ENCODE results near the gene TMEM132A. TPM values are rescaled to one million over a fixed set of nuclear protein-coding genes. Genes with fewer than 3 reads are reported as not detected.
A peak's percentile ranks its signal among the peaks of the same experiment; 100 is the strongest.

Gene TMEM132A
- total RNA-seq, 2 experiments from 2014 or later = 1.9 to 2.0 TPM

GRCh38 chr11:60914633-60915247, 9.5 kb upstream of the TMEM132A start:
- POLR2A ChIA-PET = interaction anchor here (0.6 to 2.9 kb wide), 9 partner anchors 9 to 515 kb away, joined by 3 to 16 read pairs (median 5); partner anchors contain the start of genes CPSF7, PRPF19, SDHAF2 and TMEM132A
- Mint-ChIP-seq H3K4me1 (peaks cover 64% of the 10 kb centered on the region), H3K27ac (peak overlapping the region; percentile 77), H3K9me3 (ENCODE audit: low read depth) (no peaks in the 10 kb centered on the region), H3K27me3 (no peaks in the 10 kb centered on the region), H3K4me3 (peak overlapping the region; percentile 87), H3K36me3 (ENCODE audit: low read depth) (peaks cover 20% of the 10 kb centered on the region)
- CTCF ChIA-PET = interaction anchor here (0.6 to 1.8 kb wide), 11 partner anchors 9 to 471 kb away, joined by 3 to 9 read pairs (median 3); partner anchors contain the start of gene PRPF19
- DNase-seq = peak; percentile 66
- intact Hi-C loops (cut with DNase I, micrococcal nuclease) = loop anchor here (1.0 to 5.0 kb wide), 14 partner anchors 8 to 448 kb away; partner anchors contain the start of genes PRPF19 (in 2 of the 2), CCDC86 (in 1 of the 2), DDB1 (in 1 of the 2) and TKFC (in 1 of the 2)
- ATAC-seq = peak; percentile 15

- DNase-seq = peak; percentile 82
These were observed 8.9 kb upstream of the TMEM132A start for GRCh38 chr11:60915248-60915914.

GRCh38 chr11:60916669-60917206, 7.5 kb upstream of the TMEM132A start:
- ChIA-PET CTCF (interaction anchor here (0.8 to 1.4 kb wide), 2 partner anchors 49 to 834 kb away, joined by 3 read pairs; no protein-coding TSS in a partner anchor), POLR2A (interaction anchor here (0.7 to 0.9 kb wide), 2 partner anchors 10 to 252 kb away, joined by 3 to 4 read pairs; partner anchors contain the start of gene PRPF19)
- Mint-ChIP-seq H3K27me3 (no peaks in the 10 kb centered on the region), H3K9me3 (ENCODE audit: low read depth) (no peaks in the 10 kb centered on the region), H3K27ac (no peak overlapping the region), H3K4me1 (peaks cover 50% of the 10 kb centered on the region), H3K4me3 (no peak overlapping the region), H3K36me3 (ENCODE audit: low read depth) (peaks cover 39% of the 10 kb centered on the region)
- intact Hi-C loops (cut with DNase I, micrococcal nuclease) = loop anchor here in 1 of 2 experiments (5.0 kb wide), 1 partner anchor 146 kb away; no protein-coding TSS in a partner anchor
- no peak for DNase-seq
- no peak for ATAC-seq

More at GRCh38 chr11:60915248-60915914, 8.9 kb upstream of the TMEM132A start:
- H3K4me1 Mint-ChIP-seq = peaks cover 62% of the 10 kb centered on the region
- H3K27ac Mint-ChIP-seq = peak overlapping the region; percentile 77
- intact Hi-C loops (cut with DNase I, micrococcal nuclease) = loop anchor here (1.0 to 5.0 kb wide), 6 partner anchors 35 to 417 kb away; partner anchors contain the start of genes DDB1 (in 1 of the 2) and TKFC (in 1 of the 2)
- H3K36me3 Mint-ChIP-seq (ENCODE audit: low read depth) = peaks cover 25% of the 10 kb centered on the region
- CTCF ChIA-PET = interaction anchor here (0.6 to 1.8 kb wide), 13 partner anchors 9 to 252 kb away, joined by 3 to 9 read pairs (median 3); partner anchors contain the start of genes PRPF19 and TMEM132A
- peak overlapping the region; percentile 87 for H3K4me3 Mint-ChIP-seq
- H3K27me3 Mint-ChIP-seq = no peaks in the 10 kb centered on the region
- POLR2A ChIA-PET = interaction anchor here (0.6 to 2.9 kb wide), 7 partner anchors 9 to 224 kb away, joined by 3 to 16 read pairs (median 5); partner anchors contain the start of genes PRPF19 and TMEM132A
- no peaks in the 10 kb centered on the region for H3K9me3 Mint-ChIP-seq (ENCODE audit: low read depth)
- peak; percentile 47 for ATAC-seq

DNA sequence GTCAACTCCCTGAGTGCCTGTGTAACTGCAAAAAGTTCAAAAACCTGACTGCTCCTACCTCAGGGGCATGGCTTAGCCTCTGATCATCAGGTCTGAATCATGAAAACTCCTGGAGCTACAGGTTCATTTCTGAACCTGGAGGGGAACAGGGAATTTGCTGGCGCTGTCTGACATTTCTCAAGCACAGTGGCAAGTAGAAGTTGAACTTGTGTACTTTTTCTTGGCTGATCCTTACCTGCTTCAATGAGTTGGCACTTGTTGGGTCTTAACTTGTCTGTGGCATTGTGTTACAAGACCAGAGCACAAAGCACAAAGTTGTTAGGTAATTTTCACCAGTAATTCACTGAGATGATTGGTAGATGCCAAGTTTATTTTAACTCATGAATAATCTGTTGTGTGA, 7.0 kb upstream of the TMEM132A start:
- ChIA-PET POLR2A (interaction anchor here (0.7 kb wide), 2 partner anchors 11 kb away, joined by 4 to 5 read pairs; partner anchors contain the start of gene PRPF19), CTCF (interaction anchor here (0.8 kb wide), 1 partner anchor 834 kb away, joined by 3 read pairs; no protein-coding TSS in a partner anchor)
- intact Hi-C loops (cut with DNase I, micrococcal nuclease) = loop anchor here in 1 of 2 experiments (5.0 kb wide), 1 partner anchor 145 kb away; no protein-coding TSS in a partner anchor
- no peak overlapping the region for H3K27ac Mint-ChIP-seq
- peaks cover 43% of the 10 kb centered on the region for H3K36me3 Mint-ChIP-seq (ENCODE audit: low read depth)
- DNase-seq (no peak), ATAC-seq (no peak)
- H3K9me3 Mint-ChIP-seq (ENCODE audit: low read depth) = no peaks in the 10 kb centered on the region
- H3K27me3 Mint-ChIP-seq = no peaks in the 10 kb centered on the region
- H3K4me3 Mint-ChIP-seq = no peak overlapping the region
- H3K4me1 Mint-ChIP-seq = peaks cover 45% of the 10 kb centered on the region

DNA sequence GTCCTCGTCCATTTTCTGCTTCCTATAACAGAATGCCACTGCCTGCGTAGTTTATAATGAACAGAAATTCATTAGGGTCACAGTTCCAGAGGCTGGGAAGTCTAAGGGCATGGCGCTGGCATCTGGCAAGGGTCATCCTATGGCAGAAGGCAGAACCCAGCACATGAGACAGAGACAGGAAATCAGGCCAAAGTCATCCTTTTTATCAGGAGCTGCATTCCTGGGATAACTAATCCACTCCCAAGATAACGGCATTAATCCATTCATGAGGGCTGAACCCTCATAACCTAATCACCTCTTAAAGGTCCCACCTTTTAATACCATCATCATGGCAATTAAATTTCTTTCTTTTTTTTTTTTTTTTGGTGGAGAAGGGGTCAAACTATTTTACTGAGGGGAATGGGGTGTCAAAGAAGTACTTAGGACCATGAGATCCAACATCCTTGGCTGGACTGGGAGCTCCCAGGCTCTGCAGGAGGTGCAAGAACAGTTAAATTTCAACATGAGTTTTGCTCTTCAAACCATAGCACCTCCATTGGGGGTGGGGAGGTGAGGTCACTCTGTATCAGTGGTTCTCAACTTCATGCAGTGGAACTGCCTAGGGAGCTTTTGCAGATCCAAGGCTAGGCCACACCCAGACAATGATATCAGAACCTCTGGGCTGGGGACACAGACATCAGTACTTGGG, 5.9 kb upstream of the TMEM132A start:
- Mint-ChIP-seq H3K36me3 (ENCODE audit: low read depth) (peaks cover 53% of the 10 kb centered on the region), H3K27ac (no peak overlapping the region), H3K4me1 (peaks cover 34% of the 10 kb centered on the region), H3K9me3 (ENCODE audit: low read depth) (no peaks in the 10 kb centered on the region), H3K27me3 (no peaks in the 10 kb centered on the region), H3K4me3 (no peak overlapping the region)
- intact Hi-C loops (cut with DNase I, micrococcal nuclease) = loop anchor here in 1 of 2 experiments (5.0 kb wide), 1 partner anchor 144 kb away; no protein-coding TSS in a partner anchor
- ChIA-PET CTCF (interaction anchor here (0.5 to 1.1 kb wide), 4 partner anchors 14 to 376 kb away, joined by 3 read pairs; partner anchors contain the start of gene VWCE), POLR2A (interaction anchor here (0.7 kb wide), 1 partner anchor 10 kb away, joined by 5 read pairs; no protein-coding TSS in a partner anchor)
- ATAC-seq = no peak
- DNase-seq = no peak

DNA sequence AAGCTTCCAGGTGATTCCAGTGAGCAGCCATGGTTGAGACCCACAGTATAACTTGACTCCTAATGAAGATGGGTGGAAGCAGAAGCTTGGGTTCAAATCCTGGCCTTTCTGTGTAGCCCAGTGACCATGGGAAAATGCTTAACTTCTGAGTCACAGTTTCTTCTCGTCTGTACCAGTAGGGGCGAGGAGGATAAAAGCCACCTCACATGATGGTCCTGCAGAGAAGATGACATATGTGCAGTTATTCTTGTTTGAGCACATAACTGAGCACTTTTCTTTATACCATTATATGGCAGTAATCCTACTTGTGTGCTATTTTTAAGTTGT, 5.4 kb upstream of the TMEM132A start:
- no peak overlapping the region for H3K27ac Mint-ChIP-seq

GRCh38 chr11:60919320-60919719, 4.9 kb upstream of the TMEM132A start:
- intact Hi-C loops (cut with DNase I, micrococcal nuclease) = loop anchor here in 1 of 2 experiments (5.0 kb wide), 1 partner anchor 143 kb away; no protein-coding TSS in a partner anchor
- POLR2A ChIA-PET = no interaction called here
- no peak overlapping the region for H3K4me3 Mint-ChIP-seq

More for the DNA sequence above, 5.4 kb upstream of the TMEM132A start:
- intact Hi-C loops (cut with DNase I, micrococcal nuclease) = loop anchor here in 1 of 2 experiments (5.0 kb wide), 1 partner anchor 143 kb away; no protein-coding TSS in a partner anchor
- H3K36me3 Mint-ChIP-seq (ENCODE audit: low read depth) = peaks cover 57% of the 10 kb centered on the region
- peaks cover 31% of the 10 kb centered on the region for H3K4me1 Mint-ChIP-seq
- no peaks in the 10 kb centered on the region for H3K9me3 Mint-ChIP-seq (ENCODE audit: low read depth)
- no peak overlapping the region for H3K4me3 Mint-ChIP-seq
- no peaks in the 10 kb centered on the region for H3K27me3 Mint-ChIP-seq
- DNase-seq = no peak
- CTCF ChIA-PET = interaction anchor here (0.5 to 1.1 kb wide), 4 partner anchors 14 to 376 kb away, joined by 3 read pairs; partner anchors contain the start of gene VWCE
- ATAC-seq = no peak
- POLR2A ChIA-PET = no interaction called here

DNA sequence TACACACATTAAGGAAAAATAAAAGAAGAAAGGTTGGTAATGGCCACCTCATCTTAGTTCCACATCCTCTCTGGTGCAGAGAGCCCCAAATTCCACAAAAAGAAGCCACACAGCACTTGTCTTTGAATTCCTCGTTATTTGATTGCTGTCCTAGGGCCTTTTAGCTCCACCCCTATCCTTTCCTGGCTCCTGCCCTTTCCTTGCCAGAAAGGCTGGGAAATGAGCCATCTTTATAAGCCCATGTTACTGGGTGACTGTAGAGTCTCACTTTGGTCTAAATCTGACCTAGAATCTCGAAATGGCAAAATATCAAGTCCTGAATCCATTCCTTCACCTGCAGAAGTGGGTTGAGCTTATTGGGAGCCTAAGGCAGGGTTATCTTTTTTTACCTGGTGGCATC, 4.3 kb upstream of the TMEM132A start:
- intact Hi-C loops (cut with DNase I, micrococcal nuclease) = loop anchor here in 1 of 2 experiments (5.0 kb wide), 1 partner anchor 142 kb away; no protein-coding TSS in a partner anchor
- ChIA-PET CTCF (no interaction called here), POLR2A (interaction anchor here (0.6 kb wide), 1 partner anchor 257 kb away, joined by 3 read pairs; no protein-coding TSS in a partner anchor)
- H3K27me3 Mint-ChIP-seq = no peaks in the 10 kb centered on the region
- peaks cover 57% of the 10 kb centered on the region for H3K36me3 Mint-ChIP-seq (ENCODE audit: low read depth)
- no peaks in the 10 kb centered on the region for H3K9me3 Mint-ChIP-seq (ENCODE audit: low read depth)
- ATAC-seq = no peak
- peaks cover 34% of the 10 kb centered on the region for H3K4me1 Mint-ChIP-seq
- no peak overlapping the region for H3K4me3 Mint-ChIP-seq
- no peak overlapping the region for H3K27ac Mint-ChIP-seq
- DNase-seq = no peak

More at GRCh38 chr11:60919320-60919719, 4.9 kb upstream of the TMEM132A start:
- Mint-ChIP-seq H3K36me3 (ENCODE audit: low read depth) (peaks cover 57% of the 10 kb centered on the region), H3K27me3 (no peaks in the 10 kb centered on the region), H3K4me1 (peaks cover 34% of the 10 kb centered on the region), H3K27ac (no peak overlapping the region), H3K9me3 (ENCODE audit: low read depth) (no peaks in the 10 kb centered on the region)
- ATAC-seq = no peak
- CTCF ChIA-PET = interaction anchor here (0.7 to 1.1 kb wide), 2 partner anchors 15 to 51 kb away, joined by 3 read pairs; no protein-coding TSS in a partner anchor
- no peak for DNase-seq

GRCh38 chr11:60921259-60921658, 3.0 kb upstream of the TMEM132A start:
- Mint-ChIP-seq H3K9me3 (ENCODE audit: low read depth) (no peaks in the 10 kb centered on the region), H3K27me3 (peaks cover 7% of the 10 kb centered on the region), H3K4me3 (no peak overlapping the region), H3K36me3 (ENCODE audit: low read depth) (peaks cover 51% of the 10 kb centered on the region), H3K27ac (no peak overlapping the region), H3K4me1 (peaks cover 35% of the 10 kb centered on the region)
- ChIA-PET CTCF (interaction anchor here (0.7 to 0.8 kb wide), 2 partner anchors 20 to 205 kb away, joined by 3 read pairs; no protein-coding TSS in a partner anchor), POLR2A (no interaction called here)
- DNase-seq (no peak), ATAC-seq (no peak)
- intact Hi-C loops (cut with DNase I, micrococcal nuclease) = no loop called here

- Mint-ChIP-seq H3K4me1 (peaks cover 31% of the 10 kb centered on the region), H3K4me3 (no peak overlapping the region), H3K36me3 (ENCODE audit: low read depth) (peaks cover 49% of the 10 kb centered on the region), H3K27me3 (peaks cover 12% of the 10 kb centered on the region), H3K27ac (no peak overlapping the region), H3K9me3 (ENCODE audit: low read depth) (no peaks in the 10 kb centered on the region)
- ChIA-PET CTCF (interaction anchor here (0.7 kb wide), 1 partner anchor 19 kb away, joined by 3 read pairs; no protein-coding TSS in a partner anchor), POLR2A (no interaction called here)
- ATAC-seq (no peak), DNase-seq (no peak)
- intact Hi-C loops (cut with DNase I, micrococcal nuclease) = no loop called here
These were observed 2.4 kb upstream of the TMEM132A start for GRCh38 chr11:60921777-60922335.

Measured in activated CD4-positive, alpha-beta T cell treated with anti-CD3 and anti-CD28 coated beads for 36 hours (primary cell).